ENCODE results near the gene TBCD.

GRCh38 chr17:82897514-82898249 is 145.8 kb downstream of the TBCD start:
- no peak for TF ChIP-seq EZH2 (optimal IDR thresholded peaks at IDR 0.05; ENCODE audit: low read depth, low read length)
- TF ChIP-seq, protein P1, sequence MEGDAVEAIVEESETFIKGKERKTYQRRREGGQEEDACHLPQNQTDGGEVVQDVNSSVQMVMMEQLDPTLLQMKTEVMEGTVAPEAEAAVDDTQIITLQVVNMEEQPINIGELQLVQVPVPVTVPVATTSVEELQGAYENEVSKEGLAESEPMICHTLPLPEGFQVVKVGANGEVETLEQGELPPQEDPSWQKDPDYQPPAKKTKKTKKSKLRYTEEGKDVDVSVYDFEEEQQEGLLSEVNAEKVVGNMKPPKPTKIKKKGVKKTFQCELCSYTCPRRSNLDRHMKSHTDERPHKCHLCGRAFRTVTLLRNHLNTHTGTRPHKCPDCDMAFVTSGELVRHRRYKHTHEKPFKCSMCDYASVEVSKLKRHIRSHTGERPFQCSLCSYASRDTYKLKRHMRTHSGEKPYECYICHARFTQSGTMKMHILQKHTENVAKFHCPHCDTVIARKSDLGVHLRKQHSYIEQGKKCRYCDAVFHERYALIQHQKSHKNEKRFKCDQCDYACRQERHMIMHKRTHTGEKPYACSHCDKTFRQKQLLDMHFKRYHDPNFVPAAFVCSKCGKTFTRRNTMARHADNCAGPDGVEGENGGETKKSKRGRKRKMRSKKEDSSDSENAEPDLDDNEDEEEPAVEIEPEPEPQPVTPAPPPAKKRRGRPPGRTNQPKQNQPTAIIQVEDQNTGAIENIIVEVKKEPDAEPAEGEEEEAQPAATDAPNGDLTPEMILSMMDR (IDR thresholded peaks at IDR 0.05; ENCODE audit: low read length): no peak
- no peak for TF ChIP-seq EZH2phosphoT487 (IDR thresholded peaks at IDR 0.05; ENCODE audit: low read length)
